HAP-1 (cell line): ENCODE results near the gene ITGB6.

Experiments
- DNase-seq, 2 experiments: peaks; one replicate each; pipeline ENCODE4 v3.0.0-alpha.2; 2016 to 2020; ENCODE audit warnings: low spot score in 2 of 2
- H3K27me3 ChIP-seq: fragments of 250-450 bp; sonication (Bioruptor Pico); 2 replicates; pipeline ENCODE4 v1.5.1; 2020; ENCODE audit warnings: low read depth, mild to moderate bottlenecking, moderate library complexity
- H3K36me3 ChIP-seq: fragments of 250-450 bp; sonication (Bioruptor Pico); replicated peaks from 2 replicates; pipeline ENCODE4 v1.5.1; 2020; ENCODE audit warnings: mild to moderate bottlenecking
- H3K4me1 ChIP-seq: fragments of 250-450 bp; sonication (Bioruptor Pico); 2 replicates; pipeline ENCODE4 v1.5.1; 2020; ENCODE audit warnings: mild to moderate bottlenecking
- H3K4me3 ChIP-seq: fragments of 250-450 bp; sonication (Bioruptor Pico); 2 replicates; pipeline ENCODE4 v1.5.1; 2020; ENCODE audit warnings: mild to moderate bottlenecking, moderate library complexity
- H3K9me3 ChIP-seq: fragments of 250-450 bp; sonication (Bioruptor Pico); 2 replicates; pipeline ENCODE4 v1.5.1; 2020; ENCODE audit warnings: mild to moderate bottlenecking, moderate library complexity
- in situ Hi-C: fragments of 300-500 bp; cut with MboI; formaldehyde crosslinking; loops from 3 replicates; pipeline ENCODE4 v1.14.3; 2020; ENCODE audit warnings: low sequenced_read_pairs, inconsistent platforms, mixed read lengths

ITGB6 gene

GRCh38 chr2:160063879-160064612, 136.0 kb downstream of the ITGB6 start:
- Histone ChIP-seq H3K4me3 (no peak overlapping the region), H3K36me3 (no peaks in the 10 kb centered on the region), H3K4me1 (no peaks in the 10 kb centered on the region), H3K9me3 (peaks cover 2% of the 10 kb centered on the region; the same call in 1 of the 2 replicates), H3K27me3 (no peaks in the 10 kb centered on the region)
- no peak for DNase-seq
- in situ Hi-C loops, result no loop called here

GRCh38 chr2:160063271-160063670, 136.8 kb downstream of the ITGB6 start:
- in situ Hi-C loops, result no loop called here
- H3K9me3 ChIP-seq, result no peaks in the 10 kb centered on the region
- H3K4me1 ChIP-seq, result no peaks in the 10 kb centered on the region
- H3K4me3 ChIP-seq, result no peak overlapping the region
- H3K27me3 ChIP-seq, result no peaks in the 10 kb centered on the region
- H3K36me3 ChIP-seq, result no peaks in the 10 kb centered on the region
- DNase-seq, result no peak

- no peaks in the 10 kb centered on the region for H3K36me3 ChIP-seq
- no peaks in the 10 kb centered on the region for H3K4me1 ChIP-seq
- H3K27me3 ChIP-seq, result no peaks in the 10 kb centered on the region
- no peaks in the 10 kb centered on the region for H3K9me3 ChIP-seq
- no peak for DNase-seq
- no peak within 1 kb of the TSS for H3K4me3 ChIP-seq
- in situ Hi-C loops, result no loop called here
Observed at GRCh38 chr2:160062292-160063005, 137.6 kb downstream of the ITGB6 start, which contains the start of gene PLA2R1. TSS of gene PLA2R1 (minus strand) at chr2:160062615. CDS start at chr2:160062403, 212 bp downstream.

- no peaks in the 10 kb centered on the region for H3K4me1 ChIP-seq
- DNase-seq, result no peak
- no peaks in the 10 kb centered on the region for H3K36me3 ChIP-seq
- H3K4me3 ChIP-seq, result no peak overlapping the region
- H3K9me3 ChIP-seq, result no peaks in the 10 kb centered on the region
- in situ Hi-C loops, result no loop called here
- H3K27me3 ChIP-seq, result no peaks in the 10 kb centered on the region
Observed at GRCh38 chr2:160061944-160062291, 138.2 kb downstream of the ITGB6 start.

GRCh38 chr2:160061533-160061932, 138.5 kb downstream of the ITGB6 start:
- Histone ChIP-seq H3K9me3 (no peaks in the 10 kb centered on the region), H3K27me3 (no peaks in the 10 kb centered on the region), H3K36me3 (no peaks in the 10 kb centered on the region), H3K4me1 (no peaks in the 10 kb centered on the region), H3K4me3 (no peak overlapping the region)
- DNase-seq, result no peak
- in situ Hi-C loops, result no loop called here

GRCh38 chr2:160060297-160060696, 139.8 kb downstream of the ITGB6 start:
- no peak for DNase-seq
- Histone ChIP-seq H3K4me1 (no peaks in the 10 kb centered on the region), H3K4me3 (no peak overlapping the region), H3K9me3 (no peaks in the 10 kb centered on the region), H3K27me3 (no peaks in the 10 kb centered on the region), H3K36me3 (no peaks in the 10 kb centered on the region)
- in situ Hi-C loops, result no loop called here

- no peak overlapping the region for H3K4me3 ChIP-seq
- in situ Hi-C loops, result no loop called here
- H3K36me3 ChIP-seq, result no peaks in the 10 kb centered on the region
- H3K9me3 ChIP-seq, result no peaks in the 10 kb centered on the region
- no peaks in the 10 kb centered on the region for H3K27me3 ChIP-seq
- DNase-seq, result no peak
- H3K4me1 ChIP-seq, result no peaks in the 10 kb centered on the region
Observed at GRCh38 chr2:160057356-160057755, 142.7 kb downstream of the ITGB6 start.

- in situ Hi-C loops, result no loop called here
- H3K36me3 ChIP-seq, result no peaks in the 10 kb centered on the region
- no peaks in the 10 kb centered on the region for H3K4me1 ChIP-seq
- no peak for DNase-seq
- no peak overlapping the region for H3K4me3 ChIP-seq
- H3K27me3 ChIP-seq, result no peaks in the 10 kb centered on the region
- no peaks in the 10 kb centered on the region for H3K9me3 ChIP-seq
Observed at GRCh38 chr2:160055726-160056108, 144.4 kb downstream of the ITGB6 start.

GRCh38 chr2:160054984-160055725, 144.9 kb downstream of the ITGB6 start:
- H3K36me3 ChIP-seq, result no peaks in the 10 kb centered on the region
- H3K27me3 ChIP-seq, result no peaks in the 10 kb centered on the region
- in situ Hi-C loops, result no loop called here
- no peak overlapping the region for H3K4me3 ChIP-seq
- peak in 1 of 2 experiments; percentile 3 for DNase-seq
- H3K4me1 ChIP-seq, result no peaks in the 10 kb centered on the region
- no peaks in the 10 kb centered on the region for H3K9me3 ChIP-seq

GRCh38 chr2:160053946-160054345, 146.1 kb downstream of the ITGB6 start:
- no peaks in the 10 kb centered on the region for H3K27me3 ChIP-seq
- no peaks in the 10 kb centered on the region for H3K36me3 ChIP-seq
- DNase-seq, result no peak
- H3K4me1 ChIP-seq, result no peaks in the 10 kb centered on the region
- H3K4me3 ChIP-seq, result no peak overlapping the region
- in situ Hi-C loops, result no loop called here
- H3K9me3 ChIP-seq, result no peaks in the 10 kb centered on the region

- H3K9me3 ChIP-seq, result no peaks in the 10 kb centered on the region
- in situ Hi-C loops, result no loop called here
Observed at GRCh38 chr2:160052531-160052930, 147.5 kb downstream of the ITGB6 start.

GRCh38 chr2:160051371-160051800, 148.7 kb downstream of the ITGB6 start:
- no peaks in the 10 kb centered on the region for H3K36me3 ChIP-seq
- no peaks in the 10 kb centered on the region for H3K27me3 ChIP-seq
- H3K4me3 ChIP-seq, result no peak overlapping the region
- H3K4me1 ChIP-seq, result no peaks in the 10 kb centered on the region
- H3K9me3 ChIP-seq, result no peaks in the 10 kb centered on the region
- no peak for DNase-seq
- in situ Hi-C loops, result no loop called here

More at GRCh38 chr2:160052531-160052930, 147.5 kb downstream of the ITGB6 start:
- Histone ChIP-seq H3K36me3 (no peaks in the 10 kb centered on the region), H3K27me3 (no peaks in the 10 kb centered on the region), H3K4me1 (no peaks in the 10 kb centered on the region), H3K4me3 (no peak overlapping the region)
- DNase-seq, result no peak

GRCh38 chr2:160050147-160050546, 149.9 kb downstream of the ITGB6 start:
- Histone ChIP-seq H3K27me3 (no peaks in the 10 kb centered on the region), H3K4me3 (no peak overlapping the region), H3K4me1 (no peaks in the 10 kb centered on the region), H3K36me3 (no peaks in the 10 kb centered on the region), H3K9me3 (no peaks in the 10 kb centered on the region)
- DNase-seq, result no peak
- in situ Hi-C loops, result no loop called here
